Erythroblast (primary cell): Measurements from ENCODE around the gene GAB1.
A peak's percentile ranks its signal among the peaks of the same experiment; 100 is the strongest.

ENCODE experiments used
- DNase-seq, 2 experiments: peaks; one replicate each; lab custom pipeline; 2025; lab: John Stamatoyannopoulos, UW
- GATA1 ChIP-seq: IDR thresholded peaks from 2 replicates; pipeline ENCODE4 v1.6.1; 2011; ENCODE audit warnings: low read depth, mild to moderate bottlenecking, control low read depth, low read length, moderate library complexity
- POLR2A ChIP-seq: IDR thresholded peaks from 2 replicates; pipeline ENCODE4 v1.6.1; 2011; ENCODE audit warnings: mild to moderate bottlenecking, low read length

GAB1 gene

GRCh38 chr4:143336781-143337599 lies at the start of gene GAB1:
GAB1 (plus strand) TSS chr4:143336876; CDS start chr4:143337189, 313 bp downstream.
- peak; percentile 89 to 91 for DNase-seq
- TF ChIP-seq POLR2A (peak; percentile 43), GATA1 (no peak)

GRCh38 chr4:143287572-143287923 lies 49.1 kb upstream of the GAB1 start:
- DNase-seq = peak; percentile 19 to 39

GRCh38 chr4:143288171-143288570 lies 48.5 kb upstream of the GAB1 start:
- TF ChIP-seq GATA1 (no peak), POLR2A (no peak)
- peak in 1 of 2 experiments; percentile 25 for DNase-seq

More at GRCh38 chr4:143287572-143287923, 49.1 kb upstream of the GAB1 start:
- TF ChIP-seq GATA1 (no peak), POLR2A (no peak)

- no peak for DNase-seq
- TF ChIP-seq POLR2A (no peak), GATA1 (no peak)
Observed at GRCh38 chr4:143289370-143289769, 47.3 kb upstream of the GAB1 start.

- DNase-seq = no peak
- TF ChIP-seq POLR2A (no peak), GATA1 (no peak)
Observed at GRCh38 chr4:143291314-143291713, 45.4 kb upstream of the GAB1 start.

- no peak for DNase-seq
- no peak for TF ChIP-seq GATA1
- TF ChIP-seq POLR2A = no peak
Observed at GRCh38 chr4:143292858-143293257, 43.8 kb upstream of the GAB1 start.

- TF ChIP-seq GATA1 = no peak
- no peak for TF ChIP-seq POLR2A
- DNase-seq = no peak
Observed at GRCh38 chr4:143294310-143294709, 42.4 kb upstream of the GAB1 start.

GRCh38 chr4:143294710-143295275 lies 41.9 kb upstream of the GAB1 start:
- DNase-seq = no peak
- TF ChIP-seq GATA1 = no peak

GRCh38 chr4:143296397-143297067 lies 40.1 kb upstream of the GAB1 start:
- DNase-seq = no peak
- no peak for TF ChIP-seq GATA1
- no peak for TF ChIP-seq POLR2A

GRCh38 chr4:143300860-143301259 lies 35.8 kb upstream of the GAB1 start:
- TF ChIP-seq GATA1 = no peak
- TF ChIP-seq POLR2A = no peak

GRCh38 chr4:143302536-143302935 lies 34.1 kb upstream of the GAB1 start:
- DNase-seq = no peak
- TF ChIP-seq POLR2A (no peak), GATA1 (no peak)

More at GRCh38 chr4:143300860-143301259, 35.8 kb upstream of the GAB1 start:
- DNase-seq = no peak

- TF ChIP-seq GATA1 (no peak), POLR2A (no peak)
- DNase-seq = no peak
Observed at GRCh38 chr4:143306788-143307187, 29.9 kb upstream of the GAB1 start.

- no peak for TF ChIP-seq POLR2A
- TF ChIP-seq GATA1 = no peak
- DNase-seq = no peak
Observed at GRCh38 chr4:143307531-143307930, 29.1 kb upstream of the GAB1 start.

GRCh38 chr4:143308377-143308776 lies 28.3 kb upstream of the GAB1 start:
- TF ChIP-seq GATA1 (no peak), POLR2A (no peak)
- DNase-seq = peak in 1 of 2 experiments; percentile 24
